GM21717 (cell line): ENCODE data around the gene GOLGA6C.
"Not testable (repeated sequence)": the region's sequence is repeated elsewhere in the genome, so short reads cannot be mapped to it uniquely, and the experiment has no call there.

Experiments used
- ATAC-seq: cut with Tn5 transposase; IDR thresholded peaks from one replicate; pipeline ENCODE4 v1.9.1; 2021; ENCODE audit warnings: mild to moderate bottlenecking, moderate library complexity; ENCODE audit not compliant: unreplicated experiment

GOLGA6C gene

GRCh38 chr15:75227663-75228280 lies 30.4 kb upstream of the GOLGA6C start:
- no peak for ATAC-seq

- no peak for ATAC-seq
These were observed 29.3 kb upstream of the GOLGA6C start for GRCh38 chr15:75228787-75229186.

- no peak for ATAC-seq
These were observed 28.7 kb upstream of the GOLGA6C start for GRCh38 chr15:75229191-75230015.

GRCh38 chr15:75230016-75230343 lies 28.2 kb upstream of the GOLGA6C start:
- no peak for ATAC-seq

GRCh38 chr15:75230551-75231371 lies 27.4 kb upstream of the GOLGA6C start:
- no peak for ATAC-seq

- no peak for ATAC-seq
These were observed 26.3 kb upstream of the GOLGA6C start for GRCh38 chr15:75231836-75232235.

GRCh38 chr15:75232252-75232813 lies 25.8 kb upstream of the GOLGA6C start:
- no peak for ATAC-seq

GRCh38 chr15:75232826-75233503 lies 25.2 kb upstream of the GOLGA6C start:
- ATAC-seq: no peak

- no peak for ATAC-seq
These were observed 24.5 kb upstream of the GOLGA6C start for GRCh38 chr15:75233504-75234190.

GRCh38 chr15:75234191-75234810 lies 23.8 kb upstream of the GOLGA6C start:
- no peak for ATAC-seq

GRCh38 chr15:75235051-75235673 lies 23.0 kb upstream of the GOLGA6C start:
- ATAC-seq: no peak

GRCh38 chr15:75235760-75236729 lies 22.1 kb upstream of the GOLGA6C start:
- no peak for ATAC-seq

- ATAC-seq: no peak
These were observed 20.7 kb upstream of the GOLGA6C start for GRCh38 chr15:75237316-75237982.

GRCh38 chr15:75238150-75238549 lies 20.0 kb upstream of the GOLGA6C start:
- ATAC-seq: no peak

GRCh38 chr15:75245741-75246140 lies 12.4 kb upstream of the GOLGA6C start:
- not testable (repeated sequence) for ATAC-seq

GRCh38 chr15:75248991-75249390 lies 9.1 kb upstream of the GOLGA6C start:
- not testable (repeated sequence) for ATAC-seq

- no peak for ATAC-seq
These were observed 8.4 kb upstream of the GOLGA6C start for GRCh38 chr15:75249726-75250125.

GRCh38 chr15:75251343-75251742 lies 6.8 kb upstream of the GOLGA6C start:
- ATAC-seq: not testable (repeated sequence)
